Embryonic facial prominence (tissue), 1 donor: ENCODE results near the gene SERPINE3.

Experiments
- DNase-seq: peaks from one replicate; pipeline ENCODE4 v3.0.0-alpha.2; 2016; ENCODE audit errors: extremely low spot score

Gene SERPINE3

GRCh38 chr13:51339354-51339753, at the start of gene SERPINE3:
Gene SERPINE3, plus strand, starts transcription at chr13:51339691. Its CDS starts 1,401 bp downstream, at chr13:51341092.
- DNase-seq: no peak

GRCh38 chr13:51291341-51291740, 48.1 kb upstream of the SERPINE3 start:
- no peak for DNase-seq

GRCh38 chr13:51292000-51292565, 47.4 kb upstream of the SERPINE3 start:
- DNase-seq: no peak

- DNase-seq: no peak
Observed at GRCh38 chr13:51297556-51297955, 41.9 kb upstream of the SERPINE3 start.

GRCh38 chr13:51298812-51299211, 40.7 kb upstream of the SERPINE3 start:
- DNase-seq: no peak

- DNase-seq: no peak
Observed at GRCh38 chr13:51303063-51303552, 36.4 kb upstream of the SERPINE3 start.

GRCh38 chr13:51303882-51304281, 35.6 kb upstream of the SERPINE3 start:
- DNase-seq: no peak

GRCh38 chr13:51305271-51305967, 34.1 kb upstream of the SERPINE3 start:
- no peak for DNase-seq

GRCh38 chr13:51308781-51309180, 30.7 kb upstream of the SERPINE3 start:
- no peak for DNase-seq

- no peak for DNase-seq
Observed at GRCh38 chr13:51311231-51311630, 28.3 kb upstream of the SERPINE3 start.

- DNase-seq: no peak
Observed at GRCh38 chr13:51311957-51312520, 27.5 kb upstream of the SERPINE3 start.

GRCh38 chr13:51313619-51314018, 25.9 kb upstream of the SERPINE3 start:
- DNase-seq: no peak

GRCh38 chr13:51317262-51317661, 22.2 kb upstream of the SERPINE3 start:
- no peak for DNase-seq

GRCh38 chr13:51318015-51318414, 21.5 kb upstream of the SERPINE3 start:
- DNase-seq: no peak

- DNase-seq: no peak
Observed at GRCh38 chr13:51318876-51319275, 20.6 kb upstream of the SERPINE3 start.

GRCh38 chr13:51321836-51322235, 17.7 kb upstream of the SERPINE3 start:
- no peak for DNase-seq

GRCh38 chr13:51322826-51323225, 16.7 kb upstream of the SERPINE3 start:
- no peak for DNase-seq

- no peak for DNase-seq
Observed at GRCh38 chr13:51323824-51324511, 15.5 kb upstream of the SERPINE3 start.

GRCh38 chr13:51324714-51325420, 14.6 kb upstream of the SERPINE3 start:
- DNase-seq: no peak

- DNase-seq: no peak
Observed at GRCh38 chr13:51325837-51326236, 13.7 kb upstream of the SERPINE3 start.

GRCh38 chr13:51326777-51327176, 12.7 kb upstream of the SERPINE3 start:
- DNase-seq: no peak

GRCh38 chr13:51327961-51328360, 11.5 kb upstream of the SERPINE3 start:
- DNase-seq: no peak
